ENCODE measurements around the gene SESN3. TPM values are rescaled to one million over a fixed set of nuclear protein-coding genes. Genes with fewer than 3 reads are reported as not detected.
A peak's percentile ranks its signal among the peaks of the same experiment; 100 is the strongest.

The SESN3 gene
- polyA plus RNA-seq, 10 donors: 79.8 to 157 (median 118) TPM

DNA sequence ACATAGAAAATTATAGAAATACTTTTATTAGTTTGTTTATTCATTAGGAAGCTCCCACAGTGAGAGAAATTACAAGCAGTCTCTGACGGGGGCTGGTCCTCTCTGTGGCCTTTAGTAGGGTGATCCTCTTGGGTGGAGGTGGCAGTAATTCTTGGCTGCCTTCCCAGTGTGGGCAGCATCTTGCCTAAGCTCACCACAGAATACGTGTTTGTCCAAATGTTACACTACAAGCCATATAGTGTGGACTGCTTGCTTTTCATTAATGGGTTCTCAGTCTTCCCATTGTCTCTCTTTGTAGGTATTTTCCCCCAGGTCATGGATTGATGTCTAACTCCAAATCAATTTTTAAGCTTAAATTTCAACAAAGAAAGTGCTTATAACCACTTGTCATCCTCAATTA is 98.0 kb downstream of the SESN3 start:
- DNase-seq: no peak

- DNase-seq: no peak
Measured at GRCh38 chr11:95128602-95129001, 102.4 kb downstream of the SESN3 start.

GRCh38 chr11:95123556-95123955 is 107.4 kb downstream of the SESN3 start:
- DNase-seq: peak; percentile 53 to 80 (median 62)

GRCh38 chr11:95121698-95122097 is 109.3 kb downstream of the SESN3 start:
- no peak for DNase-seq

DNA sequence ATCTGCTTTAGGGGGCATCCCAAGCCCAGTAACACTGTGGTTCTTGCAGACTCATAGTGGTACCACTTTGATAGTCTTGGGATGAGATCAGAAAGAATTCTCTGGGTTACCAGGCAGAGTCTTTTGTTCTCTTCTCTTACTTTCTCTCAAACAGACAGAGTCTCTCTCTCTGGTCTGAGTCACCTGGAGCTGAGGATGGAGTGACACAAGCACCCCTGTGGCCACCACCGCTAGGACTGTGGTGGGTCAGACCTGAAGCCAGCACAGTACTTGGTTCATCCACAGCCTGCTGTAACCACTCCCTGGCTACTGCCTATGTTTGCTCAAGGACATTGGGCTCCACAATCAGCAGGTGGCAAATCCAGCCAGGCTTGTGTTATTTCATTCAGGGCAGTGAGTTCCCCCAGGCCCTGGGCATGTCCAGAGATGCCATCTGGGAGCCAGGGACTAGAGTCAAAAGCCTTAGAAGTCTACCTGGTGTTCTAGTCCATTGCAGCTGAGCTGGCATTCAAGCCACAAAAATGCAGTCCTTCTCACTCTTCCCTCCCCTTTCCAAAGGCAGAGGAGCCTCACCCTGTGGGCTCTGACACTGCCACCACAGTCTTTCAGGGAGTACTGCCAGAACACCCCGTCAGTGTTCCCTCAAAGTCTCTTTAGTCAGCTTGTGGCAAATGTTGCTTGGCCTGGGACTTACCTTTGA is 111.5 kb downstream of the SESN3 start:
- no peak for DNase-seq

DNA sequence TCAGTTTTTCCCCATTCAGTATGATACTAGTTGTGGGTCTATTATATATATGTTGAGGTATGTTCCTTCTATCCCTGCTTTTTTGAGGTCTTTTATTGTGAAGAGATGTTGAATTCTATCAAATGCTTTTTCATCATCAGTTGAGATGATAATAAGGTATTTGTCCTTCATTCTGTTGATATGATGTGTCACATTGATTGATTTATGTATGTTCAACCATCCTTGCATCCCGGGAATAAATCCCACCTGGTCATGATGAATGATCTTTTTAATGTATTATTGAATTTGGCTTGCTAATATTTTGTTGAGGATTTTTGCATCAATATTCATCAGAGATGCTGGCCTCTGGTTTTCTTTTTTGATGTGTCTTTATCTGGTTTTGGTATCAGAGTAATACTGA is 115.4 kb downstream of the SESN3 start:
- DNase-seq: no peak

Other genes starting within 250 kb of the SESN3 start
- gene KDM4E, start 205.9 kb downstream of the SESN3 start, polyA plus RNA-seq (ENCODE audit: insufficient read length in 10 of 10): under 1 TPM in 9 of 10 donors, not detected in 1; 0.09 to 0.20 (median 0.15) TPM
- not detected for gene KDM4F, start 181.8 kb downstream of the SESN3 start, polyA plus RNA-seq (ENCODE audit: insufficient read length in 10 of 10)
- gene SRSF8, start 164.3 kb downstream of the SESN3 start, polyA plus RNA-seq (ENCODE audit: insufficient read length in 10 of 10): 10 to 100 TPM; 40.9 to 54.3 (median 45.8) TPM
- gene ENDOD1, start 141.4 kb downstream of the SESN3 start, polyA plus RNA-seq (ENCODE audit: insufficient read length in 10 of 10): 10 to 100 TPM; 53.1 to 89.3 (median 63.0) TPM